ENCODE measurements around the gene ALPI. TPM values are rescaled to one million over a fixed set of nuclear protein-coding genes. Genes with fewer than 3 reads are reported as not detected.

Gene ALPI
- total RNA-seq, 1 donor from 2014 or later, result not detected

DNA sequence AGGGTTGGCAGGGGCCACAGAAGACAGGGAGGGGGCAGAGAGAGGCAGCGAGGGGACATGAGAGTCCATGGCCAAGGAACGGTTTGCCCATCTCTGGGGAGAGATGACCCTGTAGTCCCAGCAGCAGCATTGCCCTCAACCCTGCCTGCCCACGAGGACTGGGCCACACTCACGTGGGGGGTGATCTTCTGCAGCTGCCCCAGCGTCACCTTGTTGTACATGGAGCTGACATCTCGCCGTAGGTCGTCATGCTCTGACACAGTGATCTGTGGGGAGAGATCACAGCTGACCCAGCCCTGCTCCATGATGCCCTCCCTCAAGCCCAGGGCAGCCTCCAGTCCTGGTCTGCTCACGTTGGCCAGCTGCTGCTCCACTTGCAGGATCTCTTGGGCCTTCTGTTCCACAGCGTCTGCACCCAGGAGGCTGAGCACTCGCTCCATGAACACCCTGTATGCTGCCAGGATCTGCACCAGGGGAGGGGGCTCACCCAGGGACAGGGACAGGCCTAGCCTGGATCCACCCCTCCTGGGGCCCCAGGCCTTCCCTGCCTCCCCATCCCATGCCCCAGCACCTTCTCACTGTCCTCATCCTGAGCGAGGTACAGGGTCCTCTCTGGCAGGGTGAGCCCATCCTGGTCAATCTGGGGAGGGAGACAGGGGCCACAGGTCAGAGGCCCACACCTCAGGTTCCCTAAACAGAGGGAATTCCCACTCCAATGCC, 28.8 kb downstream of the ALPI start:
- DNase-seq (ENCODE audit: low read depth, low spot score), result no peak

DNA sequence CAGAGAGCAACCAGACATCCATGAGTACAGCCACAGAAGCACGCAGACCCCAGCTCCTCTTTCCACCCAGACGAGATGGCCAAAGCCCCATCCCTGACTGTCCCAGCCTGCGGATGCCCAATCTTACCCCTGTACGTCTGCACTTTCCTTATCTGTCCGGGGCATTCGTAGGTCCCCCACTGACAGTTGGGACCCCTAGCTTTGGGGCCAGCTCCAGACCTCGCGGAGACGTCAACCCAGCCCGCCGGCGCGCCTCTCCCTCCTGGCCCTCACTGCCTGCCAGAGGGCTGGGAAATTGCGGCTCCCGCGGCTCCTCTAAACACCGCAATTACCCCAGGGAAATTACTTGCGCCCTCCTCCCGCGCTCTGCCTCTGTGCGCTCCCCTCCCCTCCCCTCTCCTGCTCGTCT, 29.4 kb downstream of the ALPI start:
- no peak for DNase-seq (ENCODE audit: low read depth, low spot score)

DNA sequence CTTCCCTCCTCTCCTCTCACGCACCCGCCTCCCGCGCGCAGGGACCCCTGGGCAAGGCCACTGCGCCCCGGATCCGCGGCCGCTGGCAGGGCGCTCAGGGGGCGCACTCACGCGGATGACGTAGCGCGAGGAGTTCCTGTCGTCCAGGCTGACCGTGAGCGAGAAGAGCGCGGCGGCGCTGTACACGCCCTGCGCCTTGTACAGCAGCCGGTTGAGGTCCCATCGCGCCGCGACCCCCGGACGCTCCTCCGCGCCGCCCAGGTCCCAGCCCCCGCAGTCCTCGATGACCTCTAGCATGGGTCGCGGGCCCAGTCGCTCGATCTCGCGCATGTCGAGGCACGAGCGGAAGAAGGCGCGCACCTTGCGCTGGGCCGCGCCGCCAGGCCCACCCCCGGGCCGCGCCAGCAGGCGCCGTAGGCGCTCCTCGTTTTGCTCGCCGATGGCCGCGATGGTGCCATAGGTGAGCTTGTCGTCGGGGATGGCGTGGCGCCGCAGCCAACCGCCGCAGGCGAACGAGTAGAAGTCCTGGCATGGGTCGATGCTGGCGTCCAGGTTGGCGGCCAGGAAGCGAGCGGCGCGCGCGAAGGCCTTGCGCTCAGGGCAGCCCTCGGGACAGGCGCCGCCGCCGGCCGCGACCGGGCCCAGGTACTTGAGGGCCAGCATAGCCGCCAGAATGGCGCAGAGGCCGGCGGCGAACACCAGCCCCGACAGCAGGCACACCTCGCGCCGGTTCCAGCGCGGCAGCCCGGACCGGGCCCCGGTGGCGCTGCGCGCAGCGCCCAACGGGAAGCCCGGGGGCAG, 30.0 kb downstream of the ALPI start:
- no peak for DNase-seq (ENCODE audit: low read depth, low spot score)

- no peak for DNase-seq (ENCODE audit: low read depth, low spot score)
Measured at GRCh38 chr2:232486558-232487384, 30.8 kb downstream of the ALPI start.

DNA sequence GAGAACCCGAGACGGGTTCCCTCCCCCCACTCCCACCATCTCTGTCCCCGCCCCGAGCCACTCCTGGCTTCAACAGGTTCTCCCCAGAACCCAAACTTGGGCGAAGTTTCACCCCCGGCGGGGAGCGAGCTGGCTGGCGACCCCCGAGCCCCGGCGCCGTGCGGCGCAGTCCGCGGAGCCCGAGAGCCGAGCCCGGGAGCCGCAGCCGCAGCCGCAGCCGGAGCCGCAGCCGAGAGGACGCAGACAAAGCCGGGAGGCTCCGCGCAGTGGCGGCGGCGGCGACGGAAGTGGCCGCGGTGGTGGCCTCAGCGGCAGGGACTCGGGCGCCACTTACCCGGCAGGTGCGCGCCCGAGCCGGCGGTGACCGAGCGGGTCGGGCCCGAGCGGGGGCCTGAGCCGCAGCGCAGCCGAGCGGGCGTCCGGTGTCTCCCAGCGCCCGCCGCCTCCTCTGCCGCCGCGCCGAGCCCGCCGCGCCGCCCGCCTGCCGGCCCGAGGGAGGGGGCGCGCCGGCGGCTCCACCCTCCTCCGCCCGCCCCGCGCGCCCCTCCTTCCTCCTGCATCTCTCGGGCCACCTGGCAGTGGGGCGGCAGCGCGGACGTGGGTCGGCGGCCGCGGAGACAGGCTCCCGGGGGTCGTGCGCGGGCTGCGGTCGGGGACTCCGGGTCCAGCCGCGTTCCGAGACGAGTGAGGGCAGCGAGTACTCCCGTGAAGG, 31.6 kb downstream of the ALPI start, which contains the start of gene ECEL1:
TSS of gene ECEL1 (minus strand) at position 450 of the 712 bp plus-strand sequence. CDS start 1,181 bp downstream, outside the sequence.
- DNase-seq (ENCODE audit: low read depth, low spot score), result no peak

GRCh38 chr2:232488097-232488711, 32.3 kb downstream of the ALPI start:
- DNase-seq (ENCODE audit: low read depth, low spot score), result no peak

GRCh38 chr2:232488721-232489300, 32.9 kb downstream of the ALPI start:
- no peak for DNase-seq (ENCODE audit: low read depth, low spot score)

DNA sequence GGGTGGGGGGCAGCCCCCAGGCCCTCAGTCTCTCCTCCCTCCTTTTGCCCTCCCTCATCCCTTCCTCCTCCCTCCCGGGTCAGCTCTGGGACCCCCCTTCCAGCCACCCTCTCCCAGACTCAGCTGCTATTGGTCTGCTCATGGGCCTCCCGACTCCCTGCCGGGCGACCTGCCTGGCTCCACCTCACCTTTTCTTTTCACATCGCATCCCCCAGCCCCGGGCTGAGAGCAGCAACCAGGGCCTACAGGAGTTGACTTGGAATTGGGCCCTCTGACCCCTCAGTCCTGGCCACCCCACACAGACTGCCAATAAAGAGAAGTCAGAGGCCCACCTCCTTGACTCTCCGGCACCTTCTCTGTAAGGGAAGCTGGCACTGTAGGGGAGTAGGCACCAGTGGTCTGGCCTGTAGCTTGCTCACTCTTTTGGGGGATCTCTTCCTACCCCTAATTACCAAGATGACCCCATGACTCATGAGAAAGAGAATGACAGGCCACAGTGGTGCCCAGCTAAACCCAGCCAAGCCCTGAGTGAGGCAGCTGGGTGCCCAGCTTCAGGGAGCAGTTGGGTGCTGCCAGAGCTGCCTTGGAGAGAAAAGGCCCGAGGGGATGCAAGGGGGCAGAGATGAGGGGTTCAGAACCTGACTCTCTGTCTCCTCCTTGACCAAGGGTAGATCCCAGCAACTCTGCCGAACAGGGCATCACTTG, 33.7 kb downstream of the ALPI start:
- DNase-seq (ENCODE audit: low read depth, low spot score), result no peak

DNA sequence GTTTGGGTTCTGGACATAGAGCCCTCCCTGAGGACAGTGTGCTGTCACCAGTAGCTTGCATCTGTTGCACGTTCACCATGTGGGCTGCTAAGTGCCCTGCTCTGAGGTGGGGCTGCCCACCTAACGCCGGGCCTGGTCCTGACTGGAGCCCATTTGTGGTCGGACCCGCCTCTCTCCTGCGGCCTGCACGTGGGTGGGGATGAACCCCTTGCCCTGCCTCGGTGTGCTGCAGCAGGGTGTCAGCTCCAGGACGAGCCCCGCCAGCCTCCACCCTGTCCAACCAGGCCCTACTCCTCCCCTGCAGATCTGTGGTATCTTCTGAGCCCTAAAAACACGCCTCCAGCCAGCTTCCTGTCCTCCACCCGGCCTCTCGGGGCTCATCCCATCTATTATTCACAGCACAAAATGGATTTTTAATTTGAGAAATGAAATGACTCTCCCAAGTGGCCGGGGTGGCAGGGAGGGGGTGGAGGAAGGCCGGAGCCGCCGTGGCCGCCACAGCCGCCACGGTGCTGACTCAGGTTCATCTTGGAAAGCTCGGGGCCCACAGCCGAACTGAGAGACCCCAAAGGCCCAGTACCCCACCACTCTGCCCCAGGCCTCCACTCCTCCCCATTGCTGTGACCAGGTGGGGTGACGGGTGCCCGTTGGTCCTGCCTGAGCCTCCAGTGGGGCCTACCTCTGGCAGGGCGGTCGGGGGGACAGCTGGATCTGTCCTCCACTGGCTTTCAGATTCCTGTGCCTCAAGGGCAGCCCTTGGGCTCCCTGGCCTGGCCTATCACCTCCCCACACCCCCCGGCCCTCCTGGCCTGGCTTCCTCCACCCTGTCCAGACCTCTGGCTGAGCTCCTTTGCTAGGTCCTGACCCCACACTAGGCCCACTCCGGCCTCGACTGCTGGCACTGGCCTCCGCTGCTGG, 34.5 kb downstream of the ALPI start:
- DNase-seq (ENCODE audit: low read depth, low spot score), result no peak

GRCh38 chr2:232491139-232491780, 35.3 kb downstream of the ALPI start:
- no peak for DNase-seq (ENCODE audit: low read depth, low spot score)

DNA sequence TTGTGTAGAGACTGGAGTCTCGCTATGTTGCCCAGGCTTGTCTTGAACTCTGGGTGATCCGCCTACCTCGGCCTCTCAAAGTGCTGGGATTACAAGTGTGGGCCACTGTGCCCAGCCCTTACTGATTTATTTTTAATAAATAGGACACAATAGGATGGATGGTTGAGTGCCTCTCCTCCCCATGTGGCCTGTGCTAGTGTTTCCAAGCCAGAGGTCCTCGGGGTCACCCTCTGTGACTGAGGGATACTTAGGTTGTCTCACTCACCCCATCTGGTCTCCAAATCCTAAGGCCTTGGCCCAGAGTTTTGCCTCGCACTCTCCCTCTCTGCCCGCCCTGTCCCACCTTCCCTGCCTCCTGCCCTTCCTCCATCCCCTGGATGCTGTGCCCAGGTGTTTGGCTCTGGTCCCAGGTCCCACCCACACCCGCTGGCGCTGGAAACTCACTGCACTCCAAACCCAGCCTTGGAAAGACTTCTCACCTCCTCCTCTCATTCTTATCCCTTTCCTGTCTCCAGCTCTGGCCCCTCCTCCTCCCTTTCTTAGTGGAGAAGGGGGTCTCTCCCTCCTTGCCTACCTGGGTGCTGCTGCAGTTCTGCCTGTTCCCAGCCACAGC, 36.4 kb downstream of the ALPI start:
- no peak for DNase-seq (ENCODE audit: low read depth, low spot score)

- no peak for DNase-seq (ENCODE audit: low read depth, low spot score)
Measured at GRCh38 chr2:232492963-232493700, 37.2 kb downstream of the ALPI start.

DNA sequence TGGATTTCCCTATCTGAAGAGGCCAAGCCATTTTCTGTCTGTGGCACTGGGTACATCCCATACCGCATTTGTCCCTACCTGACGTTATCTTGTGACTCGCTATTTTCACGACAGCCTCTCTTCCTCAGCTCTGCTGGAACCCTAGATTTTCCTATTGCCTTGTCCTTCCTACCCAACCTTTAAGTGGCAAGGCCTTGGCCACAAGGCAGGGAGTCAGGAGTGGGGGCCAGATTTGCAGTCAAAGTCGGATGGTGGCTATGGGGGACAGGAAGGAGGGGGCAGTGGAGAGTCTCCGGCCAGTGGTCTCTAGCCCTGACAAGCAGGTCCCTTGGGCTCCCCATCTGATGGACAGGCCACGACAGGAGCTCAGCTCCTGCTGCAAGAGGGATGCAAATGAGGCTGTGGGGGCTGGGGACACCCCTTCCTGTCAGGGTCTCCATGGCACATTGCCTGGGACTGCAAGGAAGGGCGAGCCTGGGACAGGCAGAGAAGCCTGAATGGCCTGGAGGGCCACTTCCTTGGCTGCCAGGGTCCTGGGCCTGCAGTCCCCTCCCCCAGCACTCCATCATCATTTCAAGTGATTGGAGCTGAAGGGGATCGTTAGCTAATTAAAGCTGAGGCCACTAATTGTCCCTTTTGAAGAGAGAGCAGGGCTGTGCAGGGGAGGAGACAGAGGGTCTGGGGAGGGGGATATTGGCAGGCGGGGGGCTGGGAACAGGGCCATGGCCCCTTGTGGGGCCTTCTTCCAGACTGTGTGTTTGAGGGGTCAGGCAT, 37.9 kb downstream of the ALPI start:
- DNase-seq (ENCODE audit: low read depth, low spot score), result no peak

- no peak for DNase-seq (ENCODE audit: low read depth, low spot score)
Measured at GRCh38 chr2:232494542-232494941, 38.6 kb downstream of the ALPI start.

- no peak for DNase-seq (ENCODE audit: low read depth, low spot score)
Measured at GRCh38 chr2:232495292-232495691, 39.3 kb downstream of the ALPI start.
